Measurements from ENCODE around the gene BRSK2. TPM values are rescaled to one million over a fixed set of nuclear protein-coding genes. Genes with fewer than 3 reads are reported as not detected.

Gene BRSK2
- total and polyA plus RNA-seq, 12 donors = 0.13 to 2.3 (median 0.44) TPM; not detected in 1

DNA sequence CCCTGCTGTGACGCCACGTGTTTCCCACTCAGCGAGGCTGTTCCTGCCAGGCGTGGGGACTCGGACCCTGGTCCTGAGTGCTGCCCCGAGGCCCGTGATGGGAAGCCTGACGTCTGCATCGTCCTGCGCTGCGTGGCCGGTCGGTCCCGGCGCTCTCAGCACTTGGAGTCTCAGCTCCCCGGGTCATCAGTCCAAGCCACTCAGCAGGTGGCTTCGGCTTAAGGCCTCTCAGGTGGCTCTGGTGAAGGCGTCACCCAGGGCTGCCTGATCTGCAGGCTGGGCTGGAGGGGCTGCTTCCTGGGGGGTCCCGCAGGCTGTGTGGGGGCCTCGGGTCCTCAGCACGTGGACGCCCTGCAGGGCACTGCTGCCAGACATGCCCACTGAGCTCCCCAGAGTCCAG lies 35.3 kb downstream of the BRSK2 start:
- peaks cover 0 to 14% (median 0%) of the 10 kb centered on the region in 7 donors for H3K27me3 ChIP-seq
- DNase-seq = no peak
- TF ChIP-seq, protein P1, sequence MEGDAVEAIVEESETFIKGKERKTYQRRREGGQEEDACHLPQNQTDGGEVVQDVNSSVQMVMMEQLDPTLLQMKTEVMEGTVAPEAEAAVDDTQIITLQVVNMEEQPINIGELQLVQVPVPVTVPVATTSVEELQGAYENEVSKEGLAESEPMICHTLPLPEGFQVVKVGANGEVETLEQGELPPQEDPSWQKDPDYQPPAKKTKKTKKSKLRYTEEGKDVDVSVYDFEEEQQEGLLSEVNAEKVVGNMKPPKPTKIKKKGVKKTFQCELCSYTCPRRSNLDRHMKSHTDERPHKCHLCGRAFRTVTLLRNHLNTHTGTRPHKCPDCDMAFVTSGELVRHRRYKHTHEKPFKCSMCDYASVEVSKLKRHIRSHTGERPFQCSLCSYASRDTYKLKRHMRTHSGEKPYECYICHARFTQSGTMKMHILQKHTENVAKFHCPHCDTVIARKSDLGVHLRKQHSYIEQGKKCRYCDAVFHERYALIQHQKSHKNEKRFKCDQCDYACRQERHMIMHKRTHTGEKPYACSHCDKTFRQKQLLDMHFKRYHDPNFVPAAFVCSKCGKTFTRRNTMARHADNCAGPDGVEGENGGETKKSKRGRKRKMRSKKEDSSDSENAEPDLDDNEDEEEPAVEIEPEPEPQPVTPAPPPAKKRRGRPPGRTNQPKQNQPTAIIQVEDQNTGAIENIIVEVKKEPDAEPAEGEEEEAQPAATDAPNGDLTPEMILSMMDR (IDR thresholded peaks at IDR 0.05) = no peak
- H3K4me3 ChIP-seq = no peak overlapping the region
- no peaks in the 10 kb centered on the region for H3K4me1 ChIP-seq
- WGBS, 2 donors = 80 to 87% methylated on average over 22 of the region's 22 CpGs
- no peak overlapping the region for H3K27ac ChIP-seq
- H3K36me3 ChIP-seq = no peaks in the 10 kb centered on the region
- no peak for ATAC-seq
- peaks cover 0 to 8% (median under 1%) of the 10 kb centered on the region in 11 donors for H3K9me3 ChIP-seq
- intact Hi-C loops (cut with DNase I) = no loop called here

DNA sequence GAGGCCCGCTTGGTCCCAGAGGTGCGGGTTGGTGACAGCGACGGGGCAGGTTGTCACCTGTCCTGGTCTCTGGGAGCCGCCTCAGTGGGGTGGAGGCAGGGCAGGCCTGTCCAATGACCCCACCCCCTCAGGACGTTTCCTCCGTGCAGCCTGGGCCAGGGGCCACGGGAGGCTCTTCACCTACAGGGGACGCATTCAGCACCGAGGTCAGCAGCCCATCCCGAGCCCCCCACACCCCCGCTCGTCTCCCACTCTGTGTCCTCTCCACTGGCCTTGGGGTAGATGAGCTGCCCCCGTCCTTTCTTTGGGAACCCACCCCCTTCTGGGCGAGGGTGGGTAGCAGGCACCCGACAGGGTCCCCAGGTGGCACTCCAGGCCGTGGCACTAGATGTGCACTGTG lies 35.7 kb downstream of the BRSK2 start:
- WGBS, 2 donors = 70 to 76% methylated on average over 17 of the region's 17 CpGs
- no peaks in the 10 kb centered on the region for H3K4me1 ChIP-seq
- TF ChIP-seq, protein P1 (IDR thresholded peaks at IDR 0.05) = no peak
- DNase-seq = no peak
- no peak for ATAC-seq
- no peaks in the 10 kb centered on the region for H3K36me3 ChIP-seq
- intact Hi-C loops (cut with DNase I) = no loop called here
- H3K27ac ChIP-seq = no peak overlapping the region
- H3K27me3 ChIP-seq = peaks cover 0 to 14% (median 0%) of the 10 kb centered on the region in 7 donors
- no peak overlapping the region for H3K4me3 ChIP-seq
- H3K9me3 ChIP-seq = peaks cover 0 to 4% (median 0%) of the 10 kb centered on the region in 11 donors

DNA sequence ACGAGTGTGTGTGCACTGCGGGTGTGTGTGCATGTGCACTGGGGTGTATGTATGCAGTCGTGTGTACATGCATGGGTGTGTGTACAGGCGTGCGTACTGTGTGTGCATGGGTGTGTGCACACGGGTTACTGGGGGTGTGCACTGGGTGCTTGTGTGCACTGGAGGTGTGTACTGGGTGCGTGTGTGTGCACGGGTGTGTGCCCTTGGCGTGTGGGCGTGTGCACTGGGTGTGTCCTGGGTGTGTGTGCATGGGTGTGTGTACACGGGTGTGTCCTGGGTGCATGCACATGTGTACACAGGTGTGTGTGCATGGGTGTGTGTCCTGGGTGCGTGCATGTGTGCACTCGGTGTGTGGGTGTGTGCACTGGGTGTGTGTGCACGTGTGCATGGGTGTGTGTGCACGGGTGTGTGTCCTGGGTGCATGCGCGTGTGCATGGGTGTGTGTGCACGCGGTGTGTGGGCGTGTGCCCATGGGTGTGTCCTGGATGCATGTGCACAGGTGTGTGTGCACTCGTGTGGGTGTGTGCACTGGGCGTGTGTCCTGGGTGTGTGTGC lies 39.1 kb downstream of the BRSK2 start:
- no peak for DNase-seq
- Histone ChIP-seq H3K27me3 (peaks cover 0 to 14% (median 0%) of the 10 kb centered on the region in 7 donors), H3K36me3 (no peaks in the 10 kb centered on the region), H3K9me3 (no peaks in the 10 kb centered on the region), H3K4me3 (no peak overlapping the region), H3K4me1 (no peaks in the 10 kb centered on the region), H3K27ac (no peak overlapping the region)
- WGBS, 2 donors = 90 to 94% methylated on average over 20 to 22 of the region's 22 CpGs
- peak in 1 of 8 donors; percentile 45 for ATAC-seq
- intact Hi-C loops (cut with DNase I) = no loop called here
- TF ChIP-seq, protein P1 (IDR thresholded peaks at IDR 0.05) = no peak

DNA sequence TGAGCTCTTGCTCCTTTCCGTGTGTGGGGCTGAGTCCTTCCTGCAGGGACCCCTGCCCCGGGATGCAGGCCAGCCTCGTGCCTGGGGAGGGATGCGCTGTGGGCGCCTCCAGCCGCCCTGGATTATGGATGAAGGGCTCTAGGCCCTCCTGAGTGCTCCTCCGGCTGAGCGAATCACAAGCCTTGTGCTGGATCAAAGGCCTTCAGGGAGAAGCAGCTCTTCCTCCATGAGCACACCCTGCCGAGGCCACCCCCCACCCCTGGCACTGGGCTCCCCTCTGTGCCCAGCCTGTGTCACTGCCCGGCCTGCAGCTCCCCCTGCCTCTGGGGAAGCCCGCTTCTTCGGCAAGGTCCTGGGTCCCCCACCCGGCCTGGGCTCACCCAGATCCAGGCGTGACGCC lies 43.8 kb downstream of the BRSK2 start:
- Histone ChIP-seq H3K36me3 (no peaks in the 10 kb centered on the region), H3K4me1 (peaks cover 4 to 25% (median 14%) of the 10 kb centered on the region in 9 donors), H3K27me3 (peaks cover 0 to 12% (median 0%) of the 10 kb centered on the region in 7 donors), H3K4me3 (no peak overlapping the region), H3K9me3 (no peaks in the 10 kb centered on the region), H3K27ac (no peak overlapping the region)
- ATAC-seq (no peak), DNase-seq (no peak)
- intact Hi-C loops (cut with DNase I) = no loop called here
- WGBS, 2 donors = 70 to 76% methylated on average over 15 of the region's 15 CpGs
- TF ChIP-seq, protein P1 (IDR thresholded peaks at IDR 0.05) = no peak

All from heart right ventricle (tissue), 16 donors.